Measurements from ENCODE around the gene HERC4. TPM values are rescaled to one million over a fixed set of nuclear protein-coding genes. Genes with fewer than 3 reads are reported as not detected.
A peak's percentile ranks its signal among the peaks of the same experiment; 100 is the strongest.

Gene HERC4
- total and polyA plus RNA-seq, 9 of the 15 experiments (the other 6 are each of a cell fraction or from before 2014, with no cell fraction given) = 12.5 to 33.5 (median 22.8) TPM

DNA sequence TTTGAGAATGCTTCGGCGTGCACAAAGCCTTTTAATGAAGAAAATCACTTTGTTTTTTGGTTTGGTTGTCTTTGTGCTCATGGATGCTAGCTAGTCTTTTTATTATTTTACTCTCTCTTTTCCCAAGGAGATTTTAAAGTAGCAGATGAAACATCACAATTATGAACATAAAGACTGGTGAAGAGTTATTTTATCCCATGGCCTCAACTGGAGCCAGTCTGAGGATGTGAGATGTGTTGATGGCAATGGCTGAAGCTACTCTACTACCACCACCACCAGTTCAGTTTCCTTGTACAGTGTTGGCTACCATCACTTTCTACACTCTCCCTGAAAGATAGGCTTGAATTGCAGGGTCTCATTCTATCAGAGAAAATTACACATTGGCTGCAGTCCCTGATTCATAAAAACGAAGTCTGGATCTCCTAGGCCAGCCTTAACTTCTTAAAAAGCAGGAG, 494 bp upstream of the HERC4 start (continued):
- TF ChIP-seq, protein P1, sequence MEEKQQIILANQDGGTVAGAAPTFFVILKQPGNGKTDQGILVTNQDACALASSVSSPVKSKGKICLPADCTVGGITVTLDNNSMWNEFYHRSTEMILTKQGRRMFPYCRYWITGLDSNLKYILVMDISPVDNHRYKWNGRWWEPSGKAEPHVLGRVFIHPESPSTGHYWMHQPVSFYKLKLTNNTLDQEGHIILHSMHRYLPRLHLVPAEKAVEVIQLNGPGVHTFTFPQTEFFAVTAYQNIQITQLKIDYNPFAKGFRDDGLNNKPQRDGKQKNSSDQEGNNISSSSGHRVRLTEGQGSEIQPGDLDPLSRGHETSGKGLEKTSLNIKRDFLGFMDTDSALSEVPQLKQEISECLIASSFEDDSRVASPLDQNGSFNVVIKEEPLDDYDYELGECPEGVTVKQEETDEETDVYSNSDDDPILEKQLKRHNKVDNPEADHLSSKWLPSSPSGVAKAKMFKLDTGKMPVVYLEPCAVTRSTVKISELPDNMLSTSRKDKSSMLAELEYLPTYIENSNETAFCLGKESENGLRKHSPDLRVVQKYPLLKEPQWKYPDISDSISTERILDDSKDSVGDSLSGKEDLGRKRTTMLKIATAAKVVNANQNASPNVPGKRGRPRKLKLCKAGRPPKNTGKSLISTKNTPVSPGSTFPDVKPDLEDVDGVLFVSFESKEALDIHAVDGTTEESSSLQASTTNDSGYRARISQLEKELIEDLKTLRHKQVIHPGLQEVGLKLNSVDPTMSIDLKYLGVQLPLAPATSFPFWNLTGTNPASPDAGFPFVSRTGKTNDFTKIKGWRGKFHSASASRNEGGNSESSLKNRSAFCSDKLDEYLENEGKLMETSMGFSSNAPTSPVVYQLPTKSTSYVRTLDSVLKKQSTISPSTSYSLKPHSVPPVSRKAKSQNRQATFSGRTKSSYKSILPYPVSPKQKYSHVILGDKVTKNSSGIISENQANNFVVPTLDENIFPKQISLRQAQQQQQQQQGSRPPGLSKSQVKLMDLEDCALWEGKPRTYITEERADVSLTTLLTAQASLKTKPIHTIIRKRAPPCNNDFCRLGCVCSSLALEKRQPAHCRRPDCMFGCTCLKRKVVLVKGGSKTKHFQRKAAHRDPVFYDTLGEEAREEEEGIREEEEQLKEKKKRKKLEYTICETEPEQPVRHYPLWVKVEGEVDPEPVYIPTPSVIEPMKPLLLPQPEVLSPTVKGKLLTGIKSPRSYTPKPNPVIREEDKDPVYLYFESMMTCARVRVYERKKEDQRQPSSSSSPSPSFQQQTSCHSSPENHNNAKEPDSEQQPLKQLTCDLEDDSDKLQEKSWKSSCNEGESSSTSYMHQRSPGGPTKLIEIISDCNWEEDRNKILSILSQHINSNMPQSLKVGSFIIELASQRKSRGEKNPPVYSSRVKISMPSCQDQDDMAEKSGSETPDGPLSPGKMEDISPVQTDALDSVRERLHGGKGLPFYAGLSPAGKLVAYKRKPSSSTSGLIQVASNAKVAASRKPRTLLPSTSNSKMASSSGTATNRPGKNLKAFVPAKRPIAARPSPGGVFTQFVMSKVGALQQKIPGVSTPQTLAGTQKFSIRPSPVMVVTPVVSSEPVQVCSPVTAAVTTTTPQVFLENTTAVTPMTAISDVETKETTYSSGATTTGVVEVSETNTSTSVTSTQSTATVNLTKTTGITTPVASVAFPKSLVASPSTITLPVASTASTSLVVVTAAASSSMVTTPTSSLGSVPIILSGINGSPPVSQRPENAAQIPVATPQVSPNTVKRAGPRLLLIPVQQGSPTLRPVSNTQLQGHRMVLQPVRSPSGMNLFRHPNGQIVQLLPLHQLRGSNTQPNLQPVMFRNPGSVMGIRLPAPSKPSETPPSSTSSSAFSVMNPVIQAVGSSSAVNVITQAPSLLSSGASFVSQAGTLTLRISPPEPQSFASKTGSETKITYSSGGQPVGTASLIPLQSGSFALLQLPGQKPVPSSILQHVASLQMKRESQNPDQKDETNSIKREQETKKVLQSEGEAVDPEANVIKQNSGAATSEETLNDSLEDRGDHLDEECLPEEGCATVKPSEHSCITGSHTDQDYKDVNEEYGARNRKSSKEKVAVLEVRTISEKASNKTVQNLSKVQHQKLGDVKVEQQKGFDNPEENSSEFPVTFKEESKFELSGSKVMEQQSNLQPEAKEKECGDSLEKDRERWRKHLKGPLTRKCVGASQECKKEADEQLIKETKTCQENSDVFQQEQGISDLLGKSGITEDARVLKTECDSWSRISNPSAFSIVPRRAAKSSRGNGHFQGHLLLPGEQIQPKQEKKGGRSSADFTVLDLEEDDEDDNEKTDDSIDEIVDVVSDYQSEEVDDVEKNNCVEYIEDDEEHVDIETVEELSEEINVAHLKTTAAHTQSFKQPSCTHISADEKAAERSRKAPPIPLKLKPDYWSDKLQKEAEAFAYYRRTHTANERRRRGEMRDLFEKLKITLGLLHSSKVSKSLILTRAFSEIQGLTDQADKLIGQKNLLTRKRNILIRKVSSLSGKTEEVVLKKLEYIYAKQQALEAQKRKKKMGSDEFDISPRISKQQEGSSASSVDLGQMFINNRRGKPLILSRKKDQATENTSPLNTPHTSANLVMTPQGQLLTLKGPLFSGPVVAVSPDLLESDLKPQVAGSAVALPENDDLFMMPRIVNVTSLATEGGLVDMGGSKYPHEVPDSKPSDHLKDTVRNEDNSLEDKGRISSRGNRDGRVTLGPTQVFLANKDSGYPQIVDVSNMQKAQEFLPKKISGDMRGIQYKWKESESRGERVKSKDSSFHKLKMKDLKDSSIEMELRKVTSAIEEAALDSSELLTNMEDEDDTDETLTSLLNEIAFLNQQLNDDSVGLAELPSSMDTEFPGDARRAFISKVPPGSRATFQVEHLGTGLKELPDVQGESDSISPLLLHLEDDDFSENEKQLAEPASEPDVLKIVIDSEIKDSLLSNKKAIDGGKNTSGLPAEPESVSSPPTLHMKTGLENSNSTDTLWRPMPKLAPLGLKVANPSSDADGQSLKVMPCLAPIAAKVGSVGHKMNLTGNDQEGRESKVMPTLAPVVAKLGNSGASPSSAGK (IDR thresholded peaks at IDR 0.05) = peak; percentile 77
- TF ChIP-seq MTF1 (CRISPR knock-in tag; IDR thresholded peaks at IDR 0.05; ENCODE audit: borderline replicate concordance) (no peak), ZNF766 (CRISPR knock-in tag; conservative IDR thresholded peaks at IDR 0.05) (peak; percentile 61; the same call in 1 of the 2 replicates), ZNF184 (CRISPR knock-in tag; IDR thresholded peaks at IDR 0.05) (no peak), ZNF644 (tag; IDR thresholded peaks at IDR 0.05; ENCODE audit: low read depth) (peak; percentile 56; the same call in 1 of the 2 replicates), MYNN (IDR thresholded peaks at IDR 0.05) (no peak), MYNN (CRISPR knock-in tag; IDR thresholded peaks at IDR 0.05) (no peak), NR2C2 (CRISPR knock-in tag; IDR thresholded peaks at IDR 0.05) (no peak), NR2C2 (tag; IDR thresholded peaks at IDR 0.05) (peak; percentile 53; the same call in 1 of the 2 replicates), BCL6 (CRISPR knock-in tag; IDR thresholded peaks at IDR 0.05) (no peak), ZNF232 (CRISPR knock-in tag; IDR thresholded peaks at IDR 0.05) (no peak), HDAC8 (tag; IDR thresholded peaks at IDR 0.05) (no peak), CAMTA2 (CRISPR knock-in tag; conservative IDR thresholded peaks at IDR 0.05) (no peak), ZNF197 (CRISPR knock-in tag; IDR thresholded peaks at IDR 0.05; ENCODE audit: low read depth) (0 out of 2 replicates have a peak, but pooled peaks have one; percentile 40), MCM3 (IDR thresholded peaks at IDR 0.05) (no peak)
- TF ChIP-seq, protein P2, sequence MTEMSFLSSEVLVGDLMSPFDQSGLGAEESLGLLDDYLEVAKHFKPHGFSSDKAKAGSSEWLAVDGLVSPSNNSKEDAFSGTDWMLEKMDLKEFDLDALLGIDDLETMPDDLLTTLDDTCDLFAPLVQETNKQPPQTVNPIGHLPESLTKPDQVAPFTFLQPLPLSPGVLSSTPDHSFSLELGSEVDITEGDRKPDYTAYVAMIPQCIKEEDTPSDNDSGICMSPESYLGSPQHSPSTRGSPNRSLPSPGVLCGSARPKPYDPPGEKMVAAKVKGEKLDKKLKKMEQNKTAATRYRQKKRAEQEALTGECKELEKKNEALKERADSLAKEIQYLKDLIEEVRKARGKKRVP (CRISPR knock-in tag; IDR thresholded peaks at IDR 0.05) = 0 out of 2 replicates have a peak, but pooled peaks have one; percentile 19
- TF ChIP-seq, protein P3, sequence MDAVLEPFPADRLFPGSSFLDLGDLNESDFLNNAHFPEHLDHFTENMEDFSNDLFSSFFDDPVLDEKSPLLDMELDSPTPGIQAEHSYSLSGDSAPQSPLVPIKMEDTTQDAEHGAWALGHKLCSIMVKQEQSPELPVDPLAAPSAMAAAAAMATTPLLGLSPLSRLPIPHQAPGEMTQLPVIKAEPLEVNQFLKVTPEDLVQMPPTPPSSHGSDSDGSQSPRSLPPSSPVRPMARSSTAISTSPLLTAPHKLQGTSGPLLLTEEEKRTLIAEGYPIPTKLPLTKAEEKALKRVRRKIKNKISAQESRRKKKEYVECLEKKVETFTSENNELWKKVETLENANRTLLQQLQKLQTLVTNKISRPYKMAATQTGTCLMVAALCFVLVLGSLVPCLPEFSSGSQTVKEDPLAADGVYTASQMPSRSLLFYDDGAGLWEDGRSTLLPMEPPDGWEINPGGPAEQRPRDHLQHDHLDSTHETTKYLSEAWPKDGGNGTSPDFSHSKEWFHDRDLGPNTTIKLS (IDR thresholded peaks at IDR 0.05; ENCODE audit: borderline replicate concordance, low read depth) = no peak
